ENCODE data around the gene ANK2. TPM values are rescaled to one million over a fixed set of nuclear protein-coding genes. Genes with fewer than 3 reads are reported as not detected.

Gene ANK2
- total and polyA plus RNA-seq, 2 of the 13 experiments (the other 11 are each of a cell fraction or from before 2014, with no cell fraction given), result 2.7 to 15.1 TPM

- H3K9ac ChIP-seq (ENCODE audit: insufficient read depth, low read depth, low read length), result no peak overlapping the region
- no peak overlapping the region for H3K4me2 ChIP-seq (ENCODE audit: low read depth, low read length)
- H3K79me2 ChIP-seq (ENCODE audit: insufficient read depth, low read length), result no peaks in the 10 kb centered on the region
- no peak overlapping the region for H2AFZ ChIP-seq (ENCODE audit: low read length)
- no peaks in the 10 kb centered on the region for H3K9me3 ChIP-seq (ENCODE audit: low read length)
- intact Hi-C loops (cut with micrococcal nuclease; ENCODE audit: unreplicated experiment), result no loop called here
- in situ Hi-C loops (cut with HindIII; ENCODE audit: extremely low pct_ligation_motif_present, low pct_unique_long_range_greater_than_20kb), result no loop called here
- POLR2A ChIA-PET, result interaction anchor here (1.7 kb wide), 1 partner anchor 14 kb away, joined by 3 read pairs; no protein-coding TSS in a partner anchor
- no peak overlapping the region for H3K4me3 ChIP-seq (replicated peaks in 1 of 3; ENCODE audit: insufficient read depth in 1 of 3, low read depth in 2 of 3, low read length in 3 of 3)
- BruUV-seq (replicated peaks), result no TSS peak
- no peaks in the 10 kb centered on the region; a peak in 1 of 5 replicates for H3K27me3 ChIP-seq (ENCODE audit: control insufficient read depth in 1 of 2, insufficient read depth in 2 of 2, low read length in 2 of 2)
- WGBS (ENCODE audit: low lambda C conversion rate), result 64% methylated on average over 3 of the region's 3 CpGs
- H3K4me1 ChIP-seq (ENCODE audit: insufficient read depth, low read length), result no peaks in the 10 kb centered on the region
- ATAC-seq (no peak), DNase-seq (ENCODE audit: low spot score) (no peak), FAIRE-seq (no peak)
- CTCF ChIA-PET (ENCODE audit: low intra/inter-chr PET ratio, low total read pairs), result no interaction called here
- H3K27ac ChIP-seq (ENCODE audit: extremely low read length, insufficient read depth, low read length), result no peak overlapping the region
- TF ChIP-seq ARID4A (CRISPR knock-in tag; IDR thresholded peaks at IDR 0.05; ENCODE audit: borderline replicate concordance), result no peak
- TF ChIP-seq PAXIP1 (CRISPR knock-in tag; conservative IDR thresholded peaks at IDR 0.05), result no peak
- TF ChIP-seq ZNF605 (CRISPR knock-in tag; IDR thresholded peaks at IDR 0.05), result no peak
- TF ChIP-seq ATF7 (IDR thresholded peaks at IDR 0.05), result no peak
- TF ChIP-seq ATF7 (CRISPR knock-in tag; IDR thresholded peaks at IDR 0.05), result no peak
- TF ChIP-seq BRD4 (CRISPR knock-in tag; IDR thresholded peaks at IDR 0.05), result no peak
- TF ChIP-seq ZKSCAN5 (CRISPR knock-in tag; IDR thresholded peaks at IDR 0.05), result no peak
- H3K36me3 ChIP-seq (replicated peaks in 1 of 2; ENCODE audit: control insufficient read depth in 1 of 2, insufficient read depth in 2 of 2, low read length in 2 of 2), result no peaks in the 10 kb centered on the region
- no peaks in the 10 kb centered on the region for H4K20me1 ChIP-seq (ENCODE audit: insufficient read depth, low read length)
These were observed 111.1 kb downstream of the ANK2 start for GRCh38 chr4:113160548-113160947.
